HG03066 (cell line): ENCODE data around the gene PEF1.

Experiments
- ATAC-seq: cut with Tn5 transposase; IDR thresholded peaks from one replicate; pipeline ENCODE4 v1.9.1; 2021; ENCODE audit warnings: low read depth; ENCODE audit not compliant: unreplicated experiment

The PEF1 gene

DNA sequence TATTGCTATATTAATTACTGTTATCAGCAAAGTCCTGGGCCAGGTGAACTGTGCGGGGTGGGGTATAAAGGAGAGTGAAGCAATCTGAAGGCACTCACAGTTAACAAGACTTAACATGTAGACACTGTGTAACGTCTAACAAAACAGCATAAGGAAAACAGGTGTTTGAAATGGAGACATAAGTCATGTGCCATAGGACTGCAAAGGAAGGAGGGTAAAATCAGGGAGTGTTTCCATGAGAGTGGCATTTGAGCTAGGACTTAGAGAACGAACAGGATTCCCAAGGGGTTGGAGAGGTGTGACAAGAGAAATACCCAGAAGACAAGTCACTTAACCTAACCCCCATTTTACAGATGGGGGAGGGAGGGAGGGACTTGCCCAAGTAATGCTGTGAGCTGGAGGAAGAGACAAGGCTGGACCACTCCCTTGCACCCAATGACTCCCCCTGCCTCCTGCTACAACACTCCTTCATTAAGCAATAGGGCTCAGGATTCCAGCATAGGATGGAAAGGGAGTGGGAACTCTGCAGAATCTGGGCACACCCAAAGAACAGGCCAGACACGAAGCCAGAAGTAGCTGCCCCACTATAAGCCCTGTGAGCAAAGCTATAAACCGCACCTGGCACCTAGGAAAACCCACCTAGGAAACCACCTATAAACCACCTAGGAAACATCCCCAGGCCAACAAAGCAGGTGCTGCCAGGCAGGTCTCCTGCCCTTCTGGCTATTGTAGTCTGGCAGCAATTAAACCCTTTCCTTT lies 6.6 kb downstream of the PEF1 start:
- no peak for ATAC-seq

DNA sequence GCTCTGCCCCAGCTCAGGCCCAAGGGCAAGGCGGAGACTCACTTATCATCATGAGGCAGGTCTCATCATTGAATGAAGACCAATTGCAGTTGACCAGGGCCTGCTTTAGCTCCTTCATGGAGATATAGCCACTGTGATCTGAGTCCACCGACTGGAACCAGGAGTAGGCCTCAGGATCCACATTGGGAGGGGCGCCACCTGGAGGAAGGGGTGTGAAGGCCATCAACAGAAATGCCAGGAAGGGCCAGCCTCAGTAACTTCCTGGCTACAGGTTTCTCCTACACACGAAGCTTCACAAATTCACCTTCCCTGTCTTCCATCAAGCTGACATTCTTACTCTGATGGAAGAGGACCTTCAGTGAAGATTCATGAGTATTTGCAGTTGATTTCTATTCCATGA lies 11.6 kb downstream of the PEF1 start:
- no peak for ATAC-seq

DNA sequence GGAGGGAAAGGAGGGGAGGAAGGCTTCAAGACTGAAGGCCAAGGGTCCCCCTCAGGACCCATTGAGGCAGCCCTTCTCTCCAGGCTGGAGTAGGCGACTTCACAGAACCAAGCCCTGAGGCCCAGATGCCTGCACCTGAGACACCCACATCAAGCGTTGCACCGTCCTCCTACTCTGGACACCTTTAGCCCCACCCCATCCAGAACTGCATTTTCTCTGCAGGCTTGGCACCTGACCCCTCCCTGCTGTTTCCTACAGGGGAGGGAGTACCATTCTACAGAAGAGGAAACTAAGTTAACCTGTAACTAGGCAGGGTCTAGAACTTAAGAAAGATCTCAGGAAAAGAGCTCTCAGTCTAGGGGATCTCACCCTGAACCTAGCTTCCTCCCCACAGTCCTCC lies 12.0 kb downstream of the PEF1 start:
- ATAC-seq = no peak

DNA sequence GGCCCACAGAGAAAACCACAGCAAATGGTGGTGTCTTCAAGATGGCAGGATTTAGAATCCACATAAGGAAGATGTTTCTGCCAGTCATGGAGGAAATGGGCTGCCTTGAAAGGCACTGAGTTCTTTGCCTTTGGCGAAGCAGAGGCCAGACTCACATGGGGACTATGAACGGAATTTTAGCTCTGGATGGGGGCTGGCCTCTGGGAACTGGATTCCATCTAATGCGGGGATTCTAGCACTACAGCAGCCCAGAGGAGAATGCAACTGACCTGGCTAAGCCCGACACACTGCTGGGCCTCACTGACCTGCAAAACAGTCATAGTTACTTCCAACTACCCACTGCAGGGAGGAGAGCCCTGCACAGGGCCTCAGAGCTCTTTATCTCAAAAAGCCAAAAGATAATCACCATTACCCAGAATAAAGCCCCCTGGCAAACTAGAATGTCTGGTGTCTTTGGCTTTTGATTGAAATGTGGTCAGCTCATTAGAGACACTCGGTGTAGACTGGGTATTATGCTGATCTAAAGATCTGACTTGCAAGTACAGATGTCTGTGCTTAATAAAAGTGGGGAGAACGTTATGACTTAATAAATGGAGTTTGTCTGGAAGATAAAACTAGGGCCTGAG lies 15.6 kb downstream of the PEF1 start:
- ATAC-seq = no peak

DNA sequence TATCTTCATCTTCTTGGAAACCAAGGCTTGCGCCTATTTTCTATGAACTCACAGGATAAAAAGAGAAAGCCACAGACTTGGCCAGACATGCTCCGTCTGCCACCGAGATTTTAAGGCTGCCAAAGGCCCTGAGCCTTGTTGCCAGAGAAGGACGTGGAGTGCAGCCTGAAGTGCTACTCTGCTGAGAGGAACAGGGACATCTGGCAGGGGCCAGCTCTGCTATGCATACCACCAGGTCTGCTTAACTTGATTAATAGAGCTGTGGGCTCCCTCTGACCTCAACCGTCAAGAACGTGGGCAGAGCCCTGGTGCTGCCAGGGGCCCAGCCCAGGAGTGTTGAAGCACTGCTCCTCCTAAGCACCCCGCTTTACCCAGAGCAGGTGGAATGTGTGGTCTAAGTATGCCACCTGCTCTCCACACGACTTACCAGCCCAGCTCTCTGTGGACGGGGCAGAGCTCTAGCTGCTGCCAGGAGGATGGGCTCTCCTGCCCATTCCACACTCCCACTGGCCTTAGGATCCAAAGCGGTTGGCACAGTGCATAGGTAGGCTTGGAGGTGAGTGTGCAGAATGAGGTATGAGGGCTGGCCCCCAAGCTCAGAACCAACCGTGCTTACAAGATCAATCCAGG lies 16.6 kb downstream of the PEF1 start:
- no peak for ATAC-seq

DNA sequence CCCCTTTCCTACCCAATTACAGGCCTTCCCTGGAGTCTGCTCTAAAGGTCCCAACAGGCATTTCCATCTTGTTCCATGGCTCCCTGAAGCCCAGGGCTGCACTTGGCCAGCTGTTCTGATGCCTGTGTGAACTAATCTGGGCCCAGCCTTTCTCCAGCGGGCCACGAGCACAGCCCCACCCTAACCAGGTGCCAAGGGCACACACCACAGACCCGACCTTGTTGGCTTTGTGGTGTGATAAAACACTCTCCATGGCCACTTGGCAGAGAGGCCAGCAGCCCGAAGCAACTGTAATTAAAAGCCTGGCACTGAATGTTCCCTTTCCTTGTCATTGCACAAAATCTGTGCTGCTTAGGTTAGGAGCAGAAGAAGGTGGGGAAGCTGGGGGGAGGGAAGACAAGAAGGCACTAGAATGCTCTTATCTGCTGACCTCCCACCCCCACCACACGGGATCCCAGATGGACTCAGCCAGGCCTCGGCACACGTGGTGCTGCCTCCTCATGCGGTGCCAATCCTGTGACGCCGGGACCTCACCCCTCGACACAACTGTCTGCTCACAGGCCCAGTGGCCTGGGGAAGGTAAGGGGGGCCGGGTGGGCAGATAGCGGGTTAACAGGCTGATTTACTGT lies 17.3 kb downstream of the PEF1 start:
- no peak for ATAC-seq

DNA sequence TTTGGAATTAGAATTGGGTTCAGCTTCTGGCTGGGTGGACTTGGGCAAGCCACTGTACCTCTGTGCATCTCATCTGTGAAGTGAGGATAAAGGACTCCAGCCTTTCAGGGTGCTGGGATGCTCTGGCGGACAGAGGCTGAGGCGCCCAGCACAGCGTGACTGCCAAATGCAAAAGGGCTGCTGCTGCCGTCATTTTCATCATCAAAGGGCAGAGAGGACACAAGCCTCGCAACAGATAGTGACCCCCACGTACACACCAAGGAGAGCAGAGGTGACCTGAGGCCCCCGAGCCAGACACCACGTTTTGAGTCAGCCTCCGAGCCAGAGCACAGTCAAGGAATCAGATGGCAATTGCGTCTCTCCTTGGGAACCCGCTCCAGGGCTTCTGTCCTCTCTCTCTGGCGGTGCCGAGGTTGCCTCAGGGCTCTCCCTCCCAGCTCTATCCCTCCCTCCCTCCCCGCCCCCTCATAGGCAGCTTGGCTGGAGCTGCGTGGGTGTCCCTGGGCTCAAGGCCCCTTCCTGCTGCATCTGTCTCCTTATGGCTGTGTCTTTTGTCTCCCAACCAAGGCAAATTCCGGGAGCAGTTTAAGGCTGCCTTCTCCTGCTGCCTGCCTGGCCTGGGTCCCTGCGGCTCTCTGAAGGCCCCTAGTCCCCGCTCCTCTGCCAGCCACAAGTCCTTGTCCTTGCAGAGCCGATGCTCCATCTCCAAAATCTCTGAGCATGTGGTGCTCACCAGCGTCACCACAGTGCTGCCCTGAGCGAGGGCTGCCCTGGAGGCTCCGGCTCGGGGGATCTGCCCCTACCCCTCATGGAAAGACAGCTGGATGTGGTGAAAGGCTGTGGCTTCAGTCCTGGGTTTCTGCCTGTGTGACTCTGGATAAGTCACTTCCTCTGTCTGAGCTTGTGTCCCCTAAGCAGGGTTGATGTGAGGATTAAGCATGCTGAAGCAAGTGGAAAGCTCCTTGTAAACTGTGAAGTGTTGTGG lies 18.2 kb downstream of the PEF1 start:
- ATAC-seq = no peak

DNA sequence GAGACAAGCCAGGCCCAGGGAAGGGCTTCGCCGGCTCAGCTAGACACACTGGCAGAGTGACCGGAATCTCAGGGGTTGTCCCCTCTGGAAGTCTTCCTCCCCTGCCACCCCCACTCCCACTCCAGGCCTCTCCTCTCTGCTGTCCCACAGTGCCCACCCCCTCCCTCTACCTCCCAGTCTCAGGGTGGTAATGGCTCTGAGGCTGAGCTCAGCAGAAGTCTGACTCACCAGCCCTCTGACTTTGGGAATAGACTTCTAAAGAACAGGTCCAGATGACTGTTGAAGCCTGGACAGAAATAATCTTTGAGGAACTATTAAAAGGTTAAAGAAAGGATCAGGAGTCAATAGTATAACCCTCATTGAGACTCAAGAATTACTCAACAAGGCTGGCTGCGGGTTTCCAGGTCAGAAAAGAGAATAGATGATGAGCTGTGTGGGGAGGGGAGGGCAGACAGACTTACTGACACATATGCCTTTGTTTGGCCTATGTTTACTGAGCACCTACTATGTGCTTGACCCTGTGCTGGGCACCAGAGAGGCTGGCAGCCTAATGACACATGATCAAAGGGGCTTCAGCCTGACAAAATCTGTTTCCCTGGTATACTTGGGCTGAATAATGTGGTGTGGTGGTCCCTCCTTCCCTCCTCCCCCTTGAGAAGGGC lies 19.0 kb downstream of the PEF1 start:
- no peak for ATAC-seq

DNA sequence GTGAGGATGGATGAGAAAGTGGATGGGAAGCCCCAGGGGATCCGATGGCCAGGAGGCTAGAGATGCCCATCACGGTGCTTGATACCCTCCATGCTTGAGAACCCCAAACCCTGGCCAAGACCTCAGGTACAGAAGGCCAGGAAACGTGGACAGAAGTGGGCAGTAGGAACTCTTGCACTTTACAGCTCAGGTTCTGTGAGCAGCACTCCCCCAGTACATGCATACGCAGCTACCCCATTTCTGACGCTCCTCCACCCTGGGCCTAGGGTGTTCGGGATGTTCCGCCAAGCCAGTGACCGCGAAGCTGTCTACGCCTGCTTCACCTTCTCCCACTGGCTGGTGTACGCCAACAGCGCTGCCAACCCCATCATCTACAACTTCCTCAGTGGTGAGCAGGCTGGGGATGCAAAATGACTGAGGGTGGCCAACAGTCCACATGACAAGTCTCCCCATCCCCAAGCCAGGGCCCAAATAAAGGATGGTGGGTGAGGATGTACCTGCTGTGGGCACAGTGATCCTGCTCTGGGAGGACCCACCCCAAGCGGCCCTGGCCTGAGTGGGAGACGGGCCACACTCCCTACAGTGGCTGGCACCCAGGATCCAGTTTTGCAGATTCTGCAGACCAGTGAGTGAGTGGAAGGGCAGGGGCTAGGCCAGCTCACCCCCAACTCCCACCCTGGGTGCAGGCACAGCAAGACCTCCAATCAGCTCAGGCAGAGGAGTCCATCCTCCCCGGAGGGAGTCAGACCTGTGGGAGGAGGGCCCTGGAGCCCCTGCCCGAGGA lies 19.8 kb downstream of the PEF1 start:
- ATAC-seq = no peak

DNA sequence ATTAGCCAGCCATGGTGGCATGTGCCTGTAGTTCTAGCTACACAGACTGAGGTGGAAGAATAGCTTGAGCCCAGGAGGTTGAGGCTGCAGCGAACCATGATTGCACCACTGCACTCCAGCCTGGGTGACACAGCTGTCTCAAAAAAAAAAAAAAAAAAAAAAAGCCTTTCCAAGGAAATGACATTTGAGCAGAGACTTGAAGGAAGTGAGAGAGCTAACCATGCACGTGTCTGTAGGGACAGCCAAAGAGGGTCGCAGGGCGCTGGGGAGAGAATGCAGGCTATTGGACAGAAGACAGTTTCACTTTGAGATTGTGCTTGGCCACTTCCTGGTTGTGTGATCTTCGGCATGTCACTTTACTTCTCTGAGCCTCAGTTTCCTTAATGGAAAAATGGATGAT lies 20.4 kb downstream of the PEF1 start:
- no peak for ATAC-seq

DNA sequence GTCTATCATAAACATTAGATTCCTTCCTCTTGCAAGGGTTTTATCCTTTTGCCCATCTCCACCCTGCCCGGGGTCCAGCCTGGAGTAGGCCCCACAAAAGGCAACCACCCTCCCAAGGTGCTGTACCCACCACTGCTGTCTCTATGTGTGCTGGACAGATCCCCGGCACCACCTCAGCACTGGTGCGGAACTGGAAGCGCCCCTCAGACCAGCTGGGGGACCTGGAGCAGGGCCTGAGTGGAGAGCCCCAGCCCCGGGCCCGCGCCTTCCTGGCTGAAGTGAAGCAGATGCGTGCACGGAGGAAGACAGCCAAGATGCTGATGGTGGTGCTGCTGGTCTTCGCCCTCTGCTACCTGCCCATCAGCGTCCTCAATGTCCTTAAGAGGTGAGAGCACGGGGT lies 21.3 kb downstream of the PEF1 start:
- ATAC-seq = no peak

DNA sequence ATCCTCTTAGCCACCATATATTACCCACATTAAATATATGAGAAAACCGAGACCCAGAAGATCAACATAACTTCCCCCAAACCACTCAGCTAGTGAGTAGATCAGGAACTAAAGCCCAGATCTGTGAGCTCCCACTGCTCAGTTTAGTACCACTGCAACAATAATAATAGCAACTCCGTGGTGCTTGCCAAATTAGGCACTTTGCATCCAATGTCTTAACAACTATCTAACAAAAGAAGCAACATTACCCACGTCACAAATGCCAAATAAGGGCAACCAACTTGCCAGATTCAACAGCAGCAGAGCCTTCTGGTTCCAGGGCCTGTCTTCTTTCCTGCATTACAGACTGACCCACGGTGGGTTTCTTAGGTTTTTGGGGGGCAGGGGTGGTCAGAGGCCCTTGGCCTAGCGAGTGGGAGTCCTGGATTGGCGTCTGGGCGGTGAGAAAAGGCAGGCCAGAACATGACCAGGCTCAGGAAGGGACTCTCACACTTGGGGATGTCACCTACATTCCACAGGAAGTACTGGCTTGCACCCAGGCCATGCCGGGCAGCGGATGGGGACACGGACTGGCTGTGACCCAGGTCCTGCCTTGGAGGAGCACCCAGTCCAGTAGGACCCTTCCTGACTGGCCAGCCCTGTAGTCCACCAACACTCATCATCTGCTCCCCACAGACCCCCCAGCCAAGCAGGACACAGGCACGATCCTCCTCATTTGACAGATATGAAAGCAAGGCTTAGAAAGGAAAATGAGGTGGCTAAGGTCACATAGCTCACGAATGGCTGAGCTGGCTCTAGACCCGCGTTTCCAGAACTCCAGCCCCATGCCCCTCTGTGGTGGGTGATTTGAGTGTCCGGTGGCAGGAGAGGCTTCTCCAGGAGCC lies 22.6 kb downstream of the PEF1 start:
- ATAC-seq = no peak

DNA sequence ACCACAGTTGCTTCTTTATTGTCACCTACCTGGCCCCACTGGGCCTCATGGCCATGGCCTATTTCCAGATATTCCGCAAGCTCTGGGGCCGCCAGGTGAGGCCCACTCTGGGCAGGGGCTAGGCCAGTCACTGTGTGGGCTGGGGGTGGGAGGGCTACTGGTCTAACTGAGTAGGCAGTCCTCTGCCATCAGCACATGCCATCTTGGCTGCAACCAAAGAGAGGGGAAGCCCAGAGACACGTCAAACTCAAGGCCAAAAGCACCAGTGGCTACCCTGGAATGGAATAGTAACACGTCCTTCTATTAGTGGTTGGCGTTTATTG lies 23.2 kb downstream of the PEF1 start:
- ATAC-seq = no peak

DNA sequence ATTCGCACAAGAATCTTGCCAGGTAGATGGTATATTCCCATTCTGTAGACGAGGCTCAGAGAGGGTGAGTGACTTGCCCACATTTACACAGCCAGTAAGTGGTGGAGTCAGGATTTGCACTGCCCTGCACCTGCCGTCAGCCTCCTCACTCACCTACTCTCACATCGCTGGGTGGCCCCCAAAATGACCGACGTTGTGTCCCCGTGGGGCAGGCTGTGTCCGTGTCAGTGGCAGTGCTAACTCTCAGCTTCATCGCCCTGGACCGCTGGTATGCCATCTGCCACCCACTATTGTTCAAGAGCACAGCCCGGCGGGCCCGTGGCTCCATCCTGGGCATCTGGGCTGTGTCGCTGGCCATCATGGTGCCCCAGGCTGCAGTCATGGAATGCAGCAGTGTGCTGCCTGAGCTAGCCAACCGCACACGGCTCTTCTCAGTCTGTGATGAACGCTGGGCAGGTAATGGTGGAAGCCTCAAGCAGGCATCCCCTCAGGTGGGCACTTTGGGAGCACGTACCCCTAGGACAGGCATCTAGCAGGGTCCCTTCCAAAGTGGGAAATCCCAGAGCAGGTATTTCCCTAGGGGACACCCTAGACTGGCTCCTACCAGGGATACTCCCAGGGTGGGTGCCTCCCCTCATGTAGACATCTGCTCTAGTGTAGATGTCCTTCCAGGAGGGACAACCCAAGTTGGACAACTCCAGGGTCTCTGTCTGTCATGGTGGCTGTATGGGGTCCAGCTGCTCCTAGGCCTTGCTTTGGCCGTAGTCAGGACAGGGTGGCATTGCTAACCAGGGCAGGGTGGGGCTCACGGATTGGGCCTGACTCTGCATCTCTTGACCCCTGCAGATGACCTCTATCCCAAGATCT lies 23.8 kb downstream of the PEF1 start:
- no peak for ATAC-seq

DNA sequence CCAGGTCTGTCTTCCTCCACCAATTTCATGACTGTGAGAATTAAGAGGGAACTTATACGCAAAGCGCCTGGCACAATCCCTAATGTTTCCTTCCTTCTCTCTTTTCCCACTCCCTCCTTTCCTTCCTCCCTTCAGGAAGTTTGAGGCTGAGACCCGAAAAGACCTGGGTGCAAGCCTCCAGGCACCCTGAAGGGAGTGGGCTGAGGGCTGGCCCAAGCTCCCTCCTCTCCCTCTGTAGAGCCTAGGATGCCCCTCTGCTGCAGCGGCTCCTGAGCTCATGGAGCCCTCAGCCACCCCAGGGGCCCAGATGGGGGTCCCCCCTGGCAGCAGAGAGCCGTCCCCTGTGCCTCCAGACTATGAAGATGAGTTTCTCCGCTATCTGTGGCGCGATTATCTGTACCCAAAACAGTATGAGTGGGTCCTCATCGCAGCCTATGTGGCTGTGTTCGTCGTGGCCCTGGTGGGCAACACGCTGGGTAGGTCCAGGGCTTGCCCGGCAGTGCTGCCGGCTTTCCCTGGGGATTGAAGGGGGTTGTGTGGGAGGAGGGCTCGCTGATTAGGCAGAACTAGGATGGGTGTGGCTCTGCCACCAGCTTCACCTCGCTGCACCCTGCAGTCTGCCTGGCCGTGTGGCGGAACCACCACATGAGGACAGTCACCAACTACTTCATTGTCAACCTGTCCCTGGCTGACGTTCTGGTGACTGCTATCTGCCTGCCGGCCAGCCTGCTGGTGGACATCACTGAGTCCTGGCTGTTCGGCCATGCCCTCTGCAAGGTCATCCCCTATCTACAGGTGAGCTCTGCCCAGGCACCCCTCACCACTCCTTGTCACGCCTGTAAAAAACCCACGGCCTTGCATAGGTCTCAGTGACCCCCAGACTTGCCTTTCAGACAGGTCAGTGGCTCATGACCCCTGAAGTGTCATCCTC lies 25.5 kb downstream of the PEF1 start:
- no peak for ATAC-seq
